Gastroesophageal sphincter (tissue), 4 donors: ENCODE measurements around the gene FAIM2. TPM values are rescaled to one million over a fixed set of nuclear protein-coding genes. Genes with fewer than 3 reads are reported as not detected.

Experiments used
- ATAC-seq: fragments of 150-250 bp; one replicate; pipeline ENCODE4 v1.9.1; 2016; ENCODE audit warnings: mild to moderate bottlenecking, moderate library complexity
- H3K27ac ChIP-seq, 4 donors: fragments of 200-600 bp; sonication (generic) in 3 of 4; 1 replicate in 3 of 4; 2 replicates in 1 of 4; pipeline ENCODE4 v1.5.1; 2016 to 2019
- H3K27me3 ChIP-seq: fragments of 200-600 bp; sonication (generic); one replicate; pipeline ENCODE4 v1.5.1; 2019
- H3K36me3 ChIP-seq, 2 donors: fragments of 200-600 bp; sonication (generic); one replicate each; pipeline ENCODE4 v1.5.1; 2019; ENCODE audit warnings: control low read depth in 1 of 2
- H3K4me1 ChIP-seq, 3 donors: fragments of 200-600 bp; sonication (generic); 1 replicate in 2 of 3; 2 replicates in 1 of 3; pipeline ENCODE4 v1.5.1; 2016 to 2019; ENCODE audit warnings: control low read depth in 2 of 3
- H3K4me3 ChIP-seq, 2 donors: fragments of 200-600 bp; sonication (generic); one replicate each; pipeline ENCODE4 v1.5.1; 2019; ENCODE audit warnings: mild to moderate bottlenecking in 1 of 2, moderate library complexity in 1 of 2
- H3K9me3 ChIP-seq, 3 donors: fragments of 200-600 bp; sonication (generic); one replicate each; pipeline ENCODE4 v1.5.1; 2017 to 2019; ENCODE audit warnings: control low read depth in 2 of 3
- CTCF ChIP-seq, 4 experiments: fragments of 200-600 bp in 2 of 4; fragments of 450-650 bp in 2 of 4; sonication (generic) in 1 of 4; IDR thresholded peaks; one replicate each; pipeline ENCODE4 v1.5.1; 2017 to 2019; ENCODE audit warnings: antibody characterized with exemption in 4 of 4, mild to moderate bottlenecking in 2 of 4, moderate library complexity in 2 of 4
- EP300 ChIP-seq: sonication (generic); formaldehyde crosslinking; IDR thresholded peaks from one replicate; pipeline ENCODE4 v1.6.1; 2017; ENCODE audit warnings: antibody characterized with exemption, mild to moderate bottlenecking
- POLR2A ChIP-seq, 2 donors: fragments of 450-650 bp; IDR thresholded peaks; one replicate each; pipeline ENCODE4 v1.6.1; 2017; ENCODE audit warnings: antibody characterized with exemption in 2 of 2, mild to moderate bottlenecking in 2 of 2, moderate library complexity in 1 of 2
- POLR2AphosphoS5 ChIP-seq: sonication (generic); formaldehyde crosslinking; IDR thresholded peaks from one replicate; pipeline ENCODE4 v1.6.1; 2017; ENCODE audit warnings: antibody characterized with exemption
- WGBS, 2 donors: methylation state at CpG; one replicate each; pipeline ENCODE4 v1.1.5; 2018; ENCODE audit warnings: low coverage in 1 of 2; 5-methylcytosine and 5-hydroxymethylcytosine counted together
- total RNA-seq, 4 donors: library from RNA; depleted of rRNA; stranded (reverse); fragments of >200 nt; gene quantifications; one replicate each; pipeline ENCODE4 v1.1.0, GENCODE V29; 2016

Gene FAIM2
- total RNA-seq, 4 donors from 2014 or later: 3.4 to 7.4 (median 5.9) TPM

GRCh38 chr12:49934505-49934904 lies 30.8 kb upstream of the FAIM2 start:
- Histone ChIP-seq H3K4me1 (no peaks in the 10 kb centered on the region), H3K4me3 (no peak overlapping the region), H3K27ac (no peak overlapping the region), H3K27me3 (no peaks in the 10 kb centered on the region), H3K9me3 (no peaks in the 10 kb centered on the region), H3K36me3 (no peaks in the 10 kb centered on the region)
- ATAC-seq: no peak
- WGBS, 2 donors: 67 to 85% methylated on average over 1 to 3 of the region's 3 CpGs
- TF ChIP-seq POLR2AphosphoS5 (no peak), POLR2A (IDR thresholded peaks at IDR 0.05) (no peak), CTCF (IDR thresholded peaks at IDR 0.05) (no peak), EP300 (no peak)

- Histone ChIP-seq H3K27me3 (no peaks in the 10 kb centered on the region), H3K4me1 (no peaks in the 10 kb centered on the region), H3K4me3 (no peak overlapping the region), H3K36me3 (no peaks in the 10 kb centered on the region), H3K9me3 (no peaks in the 10 kb centered on the region), H3K27ac (no peak overlapping the region)
- no peak for ATAC-seq
- TF ChIP-seq CTCF (IDR thresholded peaks at IDR 0.05) (no peak), EP300 (no peak), POLR2AphosphoS5 (no peak), POLR2A (IDR thresholded peaks at IDR 0.05) (no peak)
- WGBS, 2 donors: 40 to 53% methylated on average over 1 to 5 of the region's 5 CpGs
Observed at GRCh38 chr12:49933796-49934195, 30.1 kb upstream of the FAIM2 start.

- Histone ChIP-seq H3K4me1 (no peaks in the 10 kb centered on the region), H3K4me3 (no peak overlapping the region), H3K36me3 (no peaks in the 10 kb centered on the region), H3K27ac (no peak overlapping the region), H3K9me3 (no peaks in the 10 kb centered on the region), H3K27me3 (no peaks in the 10 kb centered on the region)
- WGBS, 2 donors: 84 to 85% methylated on average over 5 to 8 of the region's 8 CpGs
- TF ChIP-seq CTCF (IDR thresholded peaks at IDR 0.05): no peak
- TF ChIP-seq POLR2AphosphoS5: no peak
- TF ChIP-seq EP300: no peak
- TF ChIP-seq POLR2A (IDR thresholded peaks at IDR 0.05): no peak
- no peak for ATAC-seq
Observed at GRCh38 chr12:49932533-49933130, 28.9 kb upstream of the FAIM2 start.

- Histone ChIP-seq H3K4me3 (no peak overlapping the region), H3K4me1 (no peaks in the 10 kb centered on the region), H3K27me3 (no peaks in the 10 kb centered on the region), H3K27ac (no peak overlapping the region), H3K36me3 (no peaks in the 10 kb centered on the region), H3K9me3 (no peaks in the 10 kb centered on the region)
- 60 to 67% methylated on average over 4 to 7 of the region's 7 CpGs for WGBS, 2 donors
- ATAC-seq: no peak
- TF ChIP-seq EP300 (no peak), POLR2AphosphoS5 (no peak), POLR2A (IDR thresholded peaks at IDR 0.05) (no peak), CTCF (IDR thresholded peaks at IDR 0.05) (no peak)
Observed at GRCh38 chr12:49932023-49932422, 28.3 kb upstream of the FAIM2 start.

GRCh38 chr12:49930515-49931288 lies 27.0 kb upstream of the FAIM2 start:
- 60 to 61% methylated on average over 3 of the region's 3 CpGs for WGBS, 2 donors
- no peak overlapping the region for H3K27ac ChIP-seq
- ATAC-seq: peak; percentile 41

More at GRCh38 chr12:49930515-49931288, 27.0 kb upstream of the FAIM2 start:
- TF ChIP-seq EP300 (no peak), CTCF (IDR thresholded peaks at IDR 0.05) (peak in 2 of 4 experiments; percentile 8 to 11), POLR2AphosphoS5 (no peak), POLR2A (IDR thresholded peaks at IDR 0.05) (no peak)
- no peaks in the 10 kb centered on the region for H3K27me3 ChIP-seq
- H3K4me3 ChIP-seq: no peak overlapping the region
- no peaks in the 10 kb centered on the region for H3K4me1 ChIP-seq
- no peaks in the 10 kb centered on the region for H3K9me3 ChIP-seq
- no peaks in the 10 kb centered on the region for H3K36me3 ChIP-seq
